Measurements from ENCODE around the gene MMP14. TPM values are rescaled to one million over a fixed set of nuclear protein-coding genes. Genes with fewer than 3 reads are reported as not detected.

The MMP14 gene
- total RNA-seq, 2 donors from 2014 or later = 181 to 220 TPM

GRCh38 chr14:22890416-22890815 is 54.0 kb downstream of the MMP14 start:
- no peak overlapping the region for H3K27ac Mint-ChIP-seq
- peaks cover 3% of the 10 kb centered on the region for H3K36me3 Mint-ChIP-seq (ENCODE audit: low read depth)
- WGBS, 2 experiments (ENCODE audit: insufficient coverage in 1 of 2, insufficient read length in 1 of 2) = 90 to 100% methylated on average over 1 of the region's 1 CpG

GRCh38 chr14:22892488-22892887 is 56.1 kb downstream of the MMP14 start:
- H3K27ac Mint-ChIP-seq = no peak overlapping the region
- H3K36me3 ChIP-seq (ENCODE audit: control insufficient read depth, insufficient read depth, low read length) = no peaks in the 10 kb centered on the region
- no peak overlapping the region for H3K4me3 Mint-ChIP-seq
- H3K36me3 Mint-ChIP-seq (ENCODE audit: low read depth) = no peaks in the 10 kb centered on the region
- H3K27ac ChIP-seq (ENCODE audit: low read depth, low read length) = no peak overlapping the region
- WGBS, 2 experiments (ENCODE audit: insufficient coverage in 1 of 2, insufficient read length in 1 of 2) = 88 to 91% methylated on average over 7 of the region's 7 CpGs
- peaks cover 15% of the 10 kb centered on the region for H3K27me3 Mint-ChIP-seq (ENCODE audit: insufficient read depth)
- TF ChIP-seq CTCF (conservative IDR thresholded peaks at IDR 0.05) = no peak
- H3K4me1 Mint-ChIP-seq = peaks cover 2% of the 10 kb centered on the region
- peak; percentile 39 for DNase-seq
- H3K9me3 ChIP-seq (ENCODE audit: control insufficient read depth, low read length) = no peaks in the 10 kb centered on the region
- H3K4me3 ChIP-seq (ENCODE audit: low read length) = no peak overlapping the region
- H3K9ac ChIP-seq (ENCODE audit: extremely low read depth, low read length, poor library complexity, severe bottlenecking) = no peak overlapping the region
- peaks cover 8% of the 10 kb centered on the region for H3K4me1 ChIP-seq (ENCODE audit: control insufficient read depth, insufficient read depth, low read length)
- no peaks in the 10 kb centered on the region for H3K9me3 Mint-ChIP-seq
- H3K27me3 ChIP-seq (ENCODE audit: control insufficient read depth, insufficient read depth, low read length, poor library complexity, severe bottlenecking) = no peaks in the 10 kb centered on the region

More at GRCh38 chr14:22890416-22890815, 54.0 kb downstream of the MMP14 start:
- Histone ChIP-seq H3K9me3 (ENCODE audit: control insufficient read depth, low read length) (no peaks in the 10 kb centered on the region), H3K9ac (ENCODE audit: extremely low read depth, low read length, poor library complexity, severe bottlenecking) (no peak overlapping the region), H3K27ac (ENCODE audit: low read depth, low read length) (no peak overlapping the region), H3K36me3 (ENCODE audit: control insufficient read depth, insufficient read depth, low read length) (no peaks in the 10 kb centered on the region), H3K4me1 (ENCODE audit: control insufficient read depth, insufficient read depth, low read length) (peaks cover 8% of the 10 kb centered on the region), H3K4me3 (ENCODE audit: low read length) (no peak overlapping the region), H3K27me3 (ENCODE audit: control insufficient read depth, insufficient read depth, low read length, poor library complexity, severe bottlenecking) (no peaks in the 10 kb centered on the region)
- Mint-ChIP-seq H3K9me3 (peaks cover 2% of the 10 kb centered on the region), H3K27me3 (ENCODE audit: insufficient read depth) (peaks cover 13% of the 10 kb centered on the region), H3K4me1 (peaks cover 7% of the 10 kb centered on the region), H3K4me3 (no peak overlapping the region)
- no peak for TF ChIP-seq CTCF (conservative IDR thresholded peaks at IDR 0.05)
- no peak for DNase-seq

GRCh38 chr14:22893706-22894105 is 57.3 kb downstream of the MMP14 start:
- 93 to 95% methylated on average over 3 to 4 of the region's 4 CpGs for WGBS, 2 experiments (ENCODE audit: insufficient coverage in 1 of 2, insufficient read length in 1 of 2)
- peaks cover 24% of the 10 kb centered on the region for H3K27me3 Mint-ChIP-seq (ENCODE audit: insufficient read depth)
- H3K4me1 Mint-ChIP-seq = peaks cover 2% of the 10 kb centered on the region
- no peak for TF ChIP-seq CTCF (conservative IDR thresholded peaks at IDR 0.05)
- Histone ChIP-seq H3K27me3 (ENCODE audit: control insufficient read depth, insufficient read depth, low read length, poor library complexity, severe bottlenecking) (no peaks in the 10 kb centered on the region), H3K36me3 (ENCODE audit: control insufficient read depth, insufficient read depth, low read length) (peaks cover 10% of the 10 kb centered on the region), H3K27ac (ENCODE audit: low read depth, low read length) (no peak overlapping the region), H3K9ac (ENCODE audit: extremely low read depth, low read length, poor library complexity, severe bottlenecking) (no peak overlapping the region), H3K4me3 (ENCODE audit: low read length) (no peak overlapping the region), H3K9me3 (ENCODE audit: control insufficient read depth, low read length) (no peaks in the 10 kb centered on the region), H3K4me1 (ENCODE audit: control insufficient read depth, insufficient read depth, low read length) (peaks cover 6% of the 10 kb centered on the region)
- H3K36me3 Mint-ChIP-seq (ENCODE audit: low read depth) = peaks cover 1% of the 10 kb centered on the region
- DNase-seq = no peak
- no peak overlapping the region for H3K27ac Mint-ChIP-seq
- no peak overlapping the region for H3K4me3 Mint-ChIP-seq
- no peaks in the 10 kb centered on the region for H3K9me3 Mint-ChIP-seq
